HUDEP-2 (cell line): ENCODE results near the gene COL12A1.

Experiments
- DNase-seq, 76 experiments: peaks; one replicate each; lab custom pipeline; 2025; ENCODE audit not compliant: unreplicated experiment in 76 of 76; lab: John Stamatoyannopoulos, UW

Gene COL12A1

DNA sequence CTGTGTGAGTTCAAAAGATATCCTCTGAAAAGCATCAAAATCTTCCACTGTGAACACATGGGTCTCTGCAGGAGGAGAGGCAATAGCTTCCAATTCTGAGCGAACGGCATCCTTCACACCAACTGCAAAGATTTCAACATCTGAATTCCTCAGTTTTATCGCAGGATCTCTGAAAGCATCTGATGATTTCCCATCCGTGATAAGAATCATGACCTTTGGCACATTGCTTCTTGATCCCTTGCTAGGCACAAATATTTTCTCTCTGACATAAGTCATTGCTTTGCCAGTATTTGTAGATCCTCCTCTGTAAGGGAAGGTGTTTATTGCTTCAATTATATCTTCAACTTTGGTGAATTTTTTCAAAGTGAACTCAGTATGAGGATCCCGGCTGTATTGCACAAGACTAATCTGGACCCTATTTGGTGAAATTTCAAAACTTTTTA, 22.7 kb downstream of the COL12A1 start:
- DNase-seq = no peak

DNA sequence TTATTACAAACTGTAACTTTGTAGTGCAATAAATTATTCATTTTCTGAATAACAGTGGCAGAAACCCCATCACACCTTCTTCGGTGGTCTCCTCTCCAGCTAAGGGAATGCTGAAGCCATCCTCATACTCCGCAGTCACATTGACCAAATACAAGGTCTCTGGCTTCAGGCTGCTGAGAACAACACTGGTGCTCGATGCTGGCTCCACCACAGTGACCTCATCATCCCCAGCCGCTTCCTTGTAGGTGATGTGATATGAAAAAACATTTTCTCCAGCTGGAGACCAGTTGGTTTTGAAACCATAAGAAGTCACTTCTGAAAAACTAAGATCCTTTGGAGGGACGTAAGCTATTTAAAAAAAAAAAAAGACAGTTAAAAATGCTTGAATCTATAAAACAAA, 25.0 kb downstream of the COL12A1 start:
- no peak for DNase-seq

- DNase-seq = no peak
Measured at GRCh38 chr6:75178757-75179156, 27.1 kb downstream of the COL12A1 start.

DNA sequence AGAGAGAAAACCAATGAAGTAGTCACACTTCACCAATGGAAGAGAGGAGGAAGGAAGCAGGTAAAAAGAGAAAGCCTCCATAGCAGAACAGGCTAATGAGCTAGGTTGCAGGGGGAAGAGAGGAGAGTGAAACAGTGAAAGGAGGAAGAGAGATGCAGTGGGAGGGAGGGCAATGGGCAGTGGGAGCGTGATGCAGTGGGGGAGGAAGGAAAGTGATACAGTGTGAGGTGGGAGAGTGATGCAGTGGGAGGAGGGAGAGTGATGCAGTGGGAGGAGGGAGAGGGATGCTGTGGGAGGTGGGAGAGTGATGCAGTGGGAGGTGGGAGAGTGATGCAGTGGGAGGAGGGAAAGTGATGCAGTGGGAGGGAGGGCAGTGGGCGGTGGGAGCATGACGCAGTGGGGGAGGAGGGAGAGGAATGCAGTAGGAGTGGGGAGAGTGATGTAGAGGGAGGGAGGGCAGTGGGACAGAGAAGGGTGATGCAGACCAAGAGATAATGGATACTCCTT, 29.7 kb downstream of the COL12A1 start:
- DNase-seq = no peak

DNA sequence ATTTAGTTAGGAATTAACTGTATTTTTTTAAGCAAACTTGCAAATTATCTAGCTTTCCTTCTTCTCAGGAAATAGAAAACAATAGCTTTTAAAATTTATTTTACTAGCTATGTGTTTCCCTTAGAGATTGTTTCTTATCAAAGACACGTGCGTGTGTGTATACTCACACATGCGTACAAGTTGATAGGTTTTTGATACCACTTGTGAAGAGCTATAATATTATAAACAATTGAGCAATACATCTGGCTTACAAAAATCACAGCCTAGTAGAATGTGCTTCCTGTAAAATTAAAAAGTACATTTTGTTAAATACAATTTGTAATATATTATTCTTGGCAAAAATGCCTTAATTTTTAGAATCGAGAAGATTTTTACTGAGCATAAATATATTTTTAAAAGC, 33.9 kb downstream of the COL12A1 start:
- DNase-seq = no peak

DNA sequence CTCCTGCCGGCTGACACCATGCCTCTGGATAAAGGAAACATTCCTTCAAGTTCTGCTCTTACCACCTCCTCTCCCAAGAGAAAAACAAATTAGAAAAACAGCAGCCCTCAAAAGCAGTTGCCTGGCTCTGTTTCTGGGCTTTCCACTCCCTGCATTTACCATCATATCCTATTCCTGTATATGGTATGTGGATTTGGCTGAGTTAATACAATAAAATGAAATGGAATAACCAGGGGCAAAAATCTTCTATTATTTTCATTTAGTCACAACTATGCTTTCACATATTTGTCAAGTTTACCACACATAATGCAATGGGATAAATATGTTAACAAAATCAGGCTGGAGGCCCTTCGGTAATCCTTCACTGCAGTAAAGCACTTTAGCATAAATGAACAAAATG, 34.3 kb downstream of the COL12A1 start:
- DNase-seq = no peak

GRCh38 chr6:75170691-75171560, 34.9 kb downstream of the COL12A1 start:
- no peak for DNase-seq

DNA sequence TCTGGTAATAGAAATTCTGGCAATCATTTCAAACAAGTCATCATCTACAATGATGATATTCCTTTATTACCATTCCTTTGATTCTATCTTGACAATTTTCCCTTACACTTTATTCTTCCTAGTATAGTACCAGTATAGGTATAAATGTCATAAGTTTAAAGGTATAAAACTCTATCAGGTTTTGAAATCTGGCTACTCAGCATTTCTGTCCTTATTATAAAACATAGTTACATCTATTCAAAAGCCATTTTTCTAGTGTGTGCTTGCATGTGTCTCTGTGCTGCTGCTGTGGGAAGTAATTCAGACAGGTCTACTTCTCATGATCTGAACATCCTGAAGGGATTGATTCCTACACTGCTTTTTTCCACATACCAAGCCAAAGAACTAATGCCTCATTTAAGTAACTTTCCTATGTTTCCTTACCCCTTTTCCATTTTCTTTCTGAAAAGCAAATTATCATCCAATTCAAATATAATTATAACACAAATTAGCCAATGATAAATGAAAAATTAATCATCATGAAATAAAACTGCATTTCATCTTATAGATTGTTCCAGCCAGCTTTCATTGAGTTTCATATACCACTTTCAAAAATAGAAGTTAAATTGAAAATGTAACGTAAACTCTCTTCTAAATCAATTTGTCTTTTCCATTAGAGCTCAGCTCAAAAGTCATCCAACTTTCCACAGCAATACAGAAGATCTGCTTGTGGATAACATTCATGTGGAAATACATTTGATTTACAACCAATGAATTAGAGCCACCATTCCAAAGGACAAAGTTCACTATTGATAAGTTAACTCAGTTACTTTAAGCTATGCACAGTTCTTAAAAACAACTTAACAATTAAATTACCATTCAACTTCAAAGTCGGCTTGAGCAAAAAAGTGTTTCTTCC, 35.9 kb downstream of the COL12A1 start:
- no peak for DNase-seq

DNA sequence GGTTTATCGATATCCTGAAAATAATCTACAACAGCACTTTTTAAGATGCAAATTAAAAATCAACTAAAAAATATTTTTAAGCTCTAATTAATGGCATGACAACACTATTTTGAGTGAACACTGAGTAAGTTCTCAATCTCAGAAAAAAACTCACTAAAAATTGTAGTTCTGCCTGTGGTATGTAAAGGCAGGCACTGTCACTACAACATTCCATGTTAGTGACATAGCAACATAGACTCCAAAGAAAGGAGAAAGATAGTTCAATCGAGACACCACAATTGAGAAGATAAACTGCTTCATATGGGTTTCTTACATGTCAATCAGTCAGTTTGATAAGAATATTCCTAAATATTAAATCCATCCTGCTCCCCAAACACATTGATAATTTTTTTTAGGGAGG, 38.0 kb downstream of the COL12A1 start:
- DNase-seq = no peak

GRCh38 chr6:75167325-75167724, 38.5 kb downstream of the COL12A1 start:
- no peak for DNase-seq

DNA sequence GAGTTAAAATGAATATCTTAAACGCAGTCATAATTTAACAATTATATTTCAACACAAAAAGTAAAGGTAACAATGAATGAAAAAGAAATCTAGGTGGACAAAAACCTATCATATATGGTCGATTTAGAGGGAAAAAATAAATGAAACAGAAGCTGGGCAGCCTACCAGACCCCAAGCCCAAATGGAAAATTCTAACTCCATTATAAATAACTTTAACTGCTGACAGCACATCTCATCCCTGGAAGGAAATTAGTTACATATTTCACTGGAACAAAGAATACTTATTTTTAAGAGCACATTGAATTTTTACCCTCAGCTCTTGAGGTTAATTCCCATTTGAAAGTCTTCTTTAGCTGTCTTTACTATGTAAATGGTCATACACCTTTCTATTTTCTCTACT, 39.1 kb downstream of the COL12A1 start:
- DNase-seq = no peak

GRCh38 chr6:75166236-75166635, 39.6 kb downstream of the COL12A1 start:
- DNase-seq = no peak

- DNase-seq = no peak
Measured at GRCh38 chr6:75158176-75158575, 47.7 kb downstream of the COL12A1 start.

DNA sequence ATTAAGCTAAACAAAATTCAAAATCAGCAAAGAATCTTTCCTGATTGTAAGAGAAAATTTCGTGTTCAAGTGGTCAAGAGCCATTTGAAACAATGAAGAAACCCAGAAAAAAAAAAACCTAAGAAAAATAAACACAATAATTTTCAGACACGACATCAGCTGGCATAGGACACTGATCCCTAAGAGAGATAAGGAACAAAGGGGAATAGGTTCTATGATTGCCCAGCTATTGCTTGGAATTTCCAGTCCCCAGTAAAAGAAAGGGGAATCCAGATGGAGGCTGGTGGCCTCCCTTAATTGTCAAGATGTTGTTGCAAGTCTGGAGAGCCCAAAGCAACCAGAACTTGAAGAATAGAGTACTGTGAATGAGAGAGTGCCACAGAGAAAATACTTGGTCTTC, 48.5 kb downstream of the COL12A1 start:
- no peak for DNase-seq

DNA sequence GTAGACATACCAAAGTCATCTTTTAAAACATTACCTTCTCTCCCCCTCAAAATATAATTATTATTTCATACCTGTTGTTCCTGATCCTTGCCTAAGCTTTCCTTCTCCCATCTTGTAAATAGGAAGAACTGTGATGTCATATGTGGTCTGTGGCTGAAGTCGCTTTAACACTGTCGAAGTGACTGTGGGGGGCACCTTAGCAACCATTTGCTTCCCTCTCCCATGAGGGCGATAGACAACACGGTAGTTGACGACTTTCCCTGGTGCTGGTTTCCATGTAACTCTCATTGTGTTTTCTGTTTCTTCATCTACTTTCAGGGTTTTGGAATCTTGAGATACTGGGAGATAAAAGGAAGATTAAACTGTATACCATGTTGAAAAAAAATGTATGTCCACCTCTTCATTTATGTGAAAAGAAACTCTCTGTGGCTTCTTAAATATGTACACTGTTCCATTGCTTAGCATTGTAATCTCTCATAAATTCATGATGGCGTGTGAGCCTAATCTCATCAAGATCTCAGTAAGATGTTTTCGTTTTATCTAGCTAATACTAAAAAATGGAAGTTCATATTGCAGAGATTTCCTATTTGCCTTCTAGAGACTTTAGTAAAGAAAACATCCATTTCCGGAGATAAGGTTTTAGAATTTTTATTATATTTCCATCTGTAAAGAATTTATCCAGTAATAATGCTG, 49.5 kb downstream of the COL12A1 start:
- DNase-seq = no peak

- peak in 1 of 76 experiments; percentile 5 for DNase-seq
Measured at GRCh38 chr6:75155631-75156030, 50.2 kb downstream of the COL12A1 start.

GRCh38 chr6:75154973-75155372, 50.9 kb downstream of the COL12A1 start:
- no peak for DNase-seq

- no peak for DNase-seq
Measured at GRCh38 chr6:75150685-75151412, 55.0 kb downstream of the COL12A1 start.

- DNase-seq = no peak
Measured at GRCh38 chr6:75149696-75150095, 56.2 kb downstream of the COL12A1 start.

DNA sequence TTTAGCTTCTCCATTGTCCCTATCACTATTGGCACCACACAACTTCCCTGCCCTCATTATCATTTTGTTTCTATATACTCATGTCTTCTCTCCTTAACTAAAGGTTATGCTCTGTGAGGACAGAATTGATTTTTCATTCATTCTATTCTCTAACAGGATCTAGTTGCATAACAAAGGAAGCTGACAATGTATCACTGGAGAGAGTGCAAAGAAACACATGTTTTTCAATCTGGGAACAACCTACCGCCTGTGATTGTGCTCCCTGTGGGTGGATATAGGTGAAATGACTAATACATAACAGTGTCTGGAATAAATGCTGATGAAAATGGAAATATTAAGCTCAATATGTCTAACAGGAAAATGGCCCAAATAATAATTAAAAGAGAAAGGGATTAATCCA, 56.6 kb downstream of the COL12A1 start:
- DNase-seq = no peak
